Measurements from ENCODE around the gene RANBP1.

Gene RANBP1

GRCh38 chr22:20140107-20140445 is 24.2 kb downstream of the RANBP1 start:
- Mint-ChIP-seq H3K27ac (no peak overlapping the region), H3K4me3 (no peak overlapping the region), H3K4me1 (peaks cover 16% of the 10 kb centered on the region), H3K36me3 (peaks cover 7% of the 10 kb centered on the region), H3K9me3 (no peaks in the 10 kb centered on the region), H3K27me3 (no peaks in the 10 kb centered on the region)
- no peak for ATAC-seq (ENCODE audit: low read depth)
- no peak for DNase-seq (ENCODE audit: low spot score in 2 of 2)

GRCh38 chr22:20140521-20140964 is 24.6 kb downstream of the RANBP1 start:
- Mint-ChIP-seq H3K36me3 (peaks cover 9% of the 10 kb centered on the region), H3K27me3 (no peaks in the 10 kb centered on the region), H3K4me1 (peaks cover 12% of the 10 kb centered on the region), H3K27ac (no peak overlapping the region), H3K4me3 (no peak overlapping the region), H3K9me3 (no peaks in the 10 kb centered on the region)
- DNase-seq (ENCODE audit: low spot score in 2 of 2): no peak
- ATAC-seq (ENCODE audit: low read depth): no peak

GRCh38 chr22:20141186-20142077 is 25.5 kb downstream of the RANBP1 start:
- no peak for DNase-seq (ENCODE audit: low spot score in 2 of 2)
- no peak overlapping the region for H3K27ac Mint-ChIP-seq
- H3K27me3 Mint-ChIP-seq: no peaks in the 10 kb centered on the region
- H3K9me3 Mint-ChIP-seq: no peaks in the 10 kb centered on the region
- H3K36me3 Mint-ChIP-seq: peaks cover 11% of the 10 kb centered on the region
- H3K4me1 Mint-ChIP-seq: peaks cover 8% of the 10 kb centered on the region
- H3K4me3 Mint-ChIP-seq: no peak overlapping the region
- ATAC-seq (ENCODE audit: low read depth): no peak

GRCh38 chr22:20142711-20143621 is 27.1 kb downstream of the RANBP1 start:
- ATAC-seq (ENCODE audit: low read depth) (no peak), DNase-seq (ENCODE audit: low spot score in 2 of 2) (no peak)
- no peak overlapping the region for H3K4me3 Mint-ChIP-seq
- H3K9me3 Mint-ChIP-seq: no peaks in the 10 kb centered on the region
- H3K4me1 Mint-ChIP-seq: peaks cover 2% of the 10 kb centered on the region
- peaks cover 11% of the 10 kb centered on the region for H3K36me3 Mint-ChIP-seq
- H3K27me3 Mint-ChIP-seq: no peaks in the 10 kb centered on the region
- no peak overlapping the region for H3K27ac Mint-ChIP-seq

- Mint-ChIP-seq H3K9me3 (no peaks in the 10 kb centered on the region), H3K27ac (no peak overlapping the region), H3K36me3 (peaks cover 11% of the 10 kb centered on the region), H3K27me3 (no peaks in the 10 kb centered on the region), H3K4me1 (peaks cover 2% of the 10 kb centered on the region), H3K4me3 (no peak overlapping the region)
- ATAC-seq (ENCODE audit: low read depth) (no peak), DNase-seq (ENCODE audit: low spot score in 2 of 2) (no peak)
These were observed 28.2 kb downstream of the RANBP1 start for GRCh38 chr22:20143883-20144665.

- no peak overlapping the region for H3K27ac Mint-ChIP-seq
- ATAC-seq (ENCODE audit: low read depth): no peak
- H3K36me3 Mint-ChIP-seq: peaks cover 3% of the 10 kb centered on the region
- no peak overlapping the region for H3K4me3 Mint-ChIP-seq
- H3K4me1 Mint-ChIP-seq: no peaks in the 10 kb centered on the region
- H3K27me3 Mint-ChIP-seq: no peaks in the 10 kb centered on the region
- no peak for DNase-seq (ENCODE audit: low spot score in 2 of 2)
- H3K9me3 Mint-ChIP-seq: no peaks in the 10 kb centered on the region
These were observed 29.4 kb downstream of the RANBP1 start for GRCh38 chr22:20145206-20145831.

GRCh38 chr22:20145832-20146223 is 29.9 kb downstream of the RANBP1 start:
- no peak for DNase-seq (ENCODE audit: low spot score in 2 of 2)
- Mint-ChIP-seq H3K27ac (no peak overlapping the region), H3K9me3 (no peaks in the 10 kb centered on the region), H3K4me1 (no peaks in the 10 kb centered on the region), H3K27me3 (no peaks in the 10 kb centered on the region), H3K4me3 (no peak overlapping the region), H3K36me3 (peaks cover 3% of the 10 kb centered on the region)
- no peak for ATAC-seq (ENCODE audit: low read depth)

GRCh38 chr22:20146777-20147176 is 30.9 kb downstream of the RANBP1 start:
- peaks cover 3% of the 10 kb centered on the region for H3K36me3 Mint-ChIP-seq
- no peaks in the 10 kb centered on the region for H3K4me1 Mint-ChIP-seq
- no peaks in the 10 kb centered on the region for H3K27me3 Mint-ChIP-seq
- no peak for DNase-seq (ENCODE audit: low spot score in 2 of 2)
- H3K4me3 Mint-ChIP-seq: no peak overlapping the region
- no peaks in the 10 kb centered on the region for H3K9me3 Mint-ChIP-seq
- H3K27ac Mint-ChIP-seq: peak overlapping the region; percentile 58
- peak; percentile 22 for ATAC-seq (ENCODE audit: low read depth)

GRCh38 chr22:20147237-20147988 is 31.5 kb downstream of the RANBP1 start:
- no peak overlapping the region for H3K4me3 Mint-ChIP-seq
- no peaks in the 10 kb centered on the region for H3K4me1 Mint-ChIP-seq
- H3K9me3 Mint-ChIP-seq: no peaks in the 10 kb centered on the region
- no peak for DNase-seq (ENCODE audit: low spot score in 2 of 2)
- H3K27me3 Mint-ChIP-seq: no peaks in the 10 kb centered on the region
- ATAC-seq (ENCODE audit: low read depth): no peak
- no peak overlapping the region for H3K27ac Mint-ChIP-seq
- H3K36me3 Mint-ChIP-seq: peaks cover 3% of the 10 kb centered on the region

GRCh38 chr22:20148414-20148813 is 32.5 kb downstream of the RANBP1 start:
- no peak overlapping the region for H3K27ac Mint-ChIP-seq
- no peaks in the 10 kb centered on the region for H3K9me3 Mint-ChIP-seq
- peaks cover 3% of the 10 kb centered on the region for H3K36me3 Mint-ChIP-seq
- DNase-seq (ENCODE audit: low spot score in 2 of 2): no peak
- ATAC-seq (ENCODE audit: low read depth): no peak
- H3K4me3 Mint-ChIP-seq: no peak overlapping the region
- no peaks in the 10 kb centered on the region for H3K27me3 Mint-ChIP-seq
- H3K4me1 Mint-ChIP-seq: no peaks in the 10 kb centered on the region

- H3K4me1 Mint-ChIP-seq: no peaks in the 10 kb centered on the region
- H3K4me3 Mint-ChIP-seq: no peak overlapping the region
- no peaks in the 10 kb centered on the region for H3K27me3 Mint-ChIP-seq
- DNase-seq (ENCODE audit: low spot score in 2 of 2) (no peak), ATAC-seq (ENCODE audit: low read depth) (no peak)
- no peak overlapping the region for H3K27ac Mint-ChIP-seq
- no peaks in the 10 kb centered on the region for H3K9me3 Mint-ChIP-seq
- peaks cover 3% of the 10 kb centered on the region for H3K36me3 Mint-ChIP-seq
These were observed 33.6 kb downstream of the RANBP1 start for GRCh38 chr22:20149257-20150250.
